ENCODE data around the gene WFIKKN1. TPM values are rescaled to one million over a fixed set of nuclear protein-coding genes. Genes with fewer than 3 reads are reported as not detected.

The WFIKKN1 gene
- total RNA-seq, 1 donor from 2014 or later, result 1.2 TPM

DNA sequence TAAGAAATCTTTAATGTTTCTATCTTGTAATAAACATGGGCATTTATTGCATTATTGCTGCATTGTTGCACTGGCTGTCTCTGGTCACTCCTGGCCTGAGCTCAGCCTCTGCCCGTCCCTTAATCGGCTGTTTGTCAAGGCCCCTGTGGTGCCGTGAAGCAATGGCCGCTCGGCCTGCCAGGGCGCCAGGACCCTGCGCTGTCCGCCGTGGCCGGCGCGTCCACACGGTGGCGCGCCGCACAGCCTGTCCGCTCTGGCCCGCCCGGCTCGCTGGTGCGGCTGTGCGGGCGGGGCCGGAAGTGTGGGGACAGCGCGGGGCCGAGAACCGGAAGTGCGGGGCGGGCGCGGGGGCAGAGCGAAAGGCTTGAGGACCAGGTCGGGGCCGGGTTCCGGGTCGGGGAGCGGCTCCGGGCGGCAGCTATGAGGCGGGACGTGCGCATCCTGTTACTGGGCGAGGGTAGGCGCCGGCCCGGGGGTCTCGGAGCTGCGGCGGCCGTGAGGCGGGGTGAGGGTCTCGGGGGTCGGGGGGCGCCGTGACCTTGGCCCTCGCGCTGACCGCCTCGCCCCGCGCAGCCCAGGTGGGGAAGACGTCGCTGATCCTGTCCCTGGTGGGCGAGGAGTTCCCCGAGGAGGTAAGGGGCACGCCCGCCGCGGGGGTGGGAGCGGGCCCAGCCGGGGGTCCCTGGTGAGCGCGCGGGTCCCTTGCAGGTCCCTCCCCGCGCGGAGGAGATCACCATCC lies 37.2 kb downstream of the WFIKKN1 start, which contains the start of gene RHOT2:
Gene RHOT2, plus strand, starts transcription at position 353 of the 739 bp plus-strand sequence. Its CDS starts 68 bp downstream, at position 421.
- H3K4me1 ChIP-seq, result peaks cover 18% of the 10 kb centered on the region
- H3K4me3 ChIP-seq, result peak within 1 kb of the TSS; percentile 96
- TF ChIP-seq CTCF (IDR thresholded peaks at IDR 0.05), result peak; percentile 87
- DNase-seq, result peak; percentile 96
- peaks cover 38% of the 10 kb centered on the region for H3K36me3 ChIP-seq
- H3K9me3 ChIP-seq, result no peaks in the 10 kb centered on the region
- intact Hi-C loops (cut with DNase I), result no loop called here
- peak within 1 kb of the TSS; percentile 87 for H3K27ac ChIP-seq
- peak; percentile 95 to 97 for ATAC-seq
- H3K27me3 ChIP-seq (ENCODE audit: low read depth), result no peaks in the 10 kb centered on the region

GRCh38 chr16:668519-669171 lies 37.9 kb downstream of the WFIKKN1 start:
- Histone ChIP-seq H3K9me3 (no peaks in the 10 kb centered on the region), H3K27ac (peak overlapping the region; percentile 87), H3K27me3 (ENCODE audit: low read depth) (no peaks in the 10 kb centered on the region), H3K4me1 (peaks cover 18% of the 10 kb centered on the region), H3K4me3 (peak overlapping the region; percentile 96), H3K36me3 (peaks cover 45% of the 10 kb centered on the region)
- intact Hi-C loops (cut with DNase I), result no loop called here
- ATAC-seq (peak; percentile 0 to 11), DNase-seq (no peak)
- TF ChIP-seq CTCF (IDR thresholded peaks at IDR 0.05), result no peak

- ATAC-seq, result no peak
- peaks cover 49% of the 10 kb centered on the region for H3K36me3 ChIP-seq
These were observed 38.9 kb downstream of the WFIKKN1 start for GRCh38 chr16:669666-670065.

DNA sequence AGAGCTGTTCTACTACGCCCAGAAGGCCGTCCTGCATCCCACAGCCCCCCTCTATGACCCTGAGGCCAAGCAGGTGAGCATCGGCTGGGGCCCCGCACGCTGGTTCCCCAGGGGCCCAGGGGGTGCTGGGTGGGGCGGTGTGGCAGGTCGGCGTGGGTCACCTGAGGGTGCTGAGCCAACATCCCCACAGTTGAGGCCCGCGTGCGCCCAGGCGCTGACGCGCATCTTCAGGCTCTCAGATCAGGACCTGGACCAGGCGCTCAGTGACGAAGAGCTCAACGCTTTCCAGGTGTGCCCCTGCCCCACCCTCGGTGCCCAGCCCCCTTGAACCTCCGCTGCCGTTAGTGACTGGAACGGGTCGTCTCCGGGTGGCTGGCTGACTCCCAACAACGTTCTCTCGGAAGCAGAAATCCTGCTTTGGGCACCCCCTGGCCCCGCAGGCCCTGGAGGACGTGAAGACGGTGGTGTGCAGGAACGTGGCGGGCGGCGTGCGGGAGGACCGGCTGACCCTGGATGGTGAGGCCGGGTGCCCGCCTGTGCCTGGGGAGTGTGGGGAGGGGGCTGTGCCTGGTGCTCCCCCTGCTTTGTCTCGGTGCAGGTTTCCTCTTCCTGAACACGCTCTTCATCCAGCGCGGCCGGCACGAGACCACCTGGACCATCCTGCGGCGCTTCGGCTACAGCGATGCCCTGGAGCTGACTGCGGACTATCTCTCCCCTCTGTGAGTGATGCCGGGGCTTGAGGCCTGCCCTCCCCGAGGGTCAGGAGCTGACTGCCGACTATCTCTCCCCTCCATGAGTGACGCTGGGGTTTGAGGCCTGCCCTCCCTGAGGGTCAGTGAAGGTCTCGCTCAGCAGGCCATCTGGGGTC lies 39.9 kb downstream of the WFIKKN1 start:
- H3K27me3 ChIP-seq (ENCODE audit: low read depth), result no peaks in the 10 kb centered on the region
- no peak for DNase-seq
- ATAC-seq, result no peak
- peaks cover 29% of the 10 kb centered on the region for H3K4me1 ChIP-seq
- TF ChIP-seq CTCF (IDR thresholded peaks at IDR 0.05), result no peak
- H3K36me3 ChIP-seq, result peaks cover 49% of the 10 kb centered on the region
- no peak overlapping the region for H3K4me3 ChIP-seq
- H3K27ac ChIP-seq, result no peak overlapping the region
- H3K9me3 ChIP-seq, result no peaks in the 10 kb centered on the region
- intact Hi-C loops (cut with DNase I), result no loop called here

More at GRCh38 chr16:669666-670065, 38.9 kb downstream of the WFIKKN1 start:
- TF ChIP-seq CTCF (IDR thresholded peaks at IDR 0.05), result no peak
- H3K27me3 ChIP-seq (ENCODE audit: low read depth), result no peaks in the 10 kb centered on the region
- H3K27ac ChIP-seq, result no peak overlapping the region
- peaks cover 22% of the 10 kb centered on the region for H3K4me1 ChIP-seq
- no peak overlapping the region for H3K4me3 ChIP-seq
- intact Hi-C loops (cut with DNase I), result no loop called here
- no peak for DNase-seq
- H3K9me3 ChIP-seq, result no peaks in the 10 kb centered on the region

All from lower lobe of right lung (tissue), 2 donors.